ENCODE data around the gene MLLT6.

- TF ChIP-seq FOXK2 (IDR thresholded peaks at IDR 0.05) (no peak), BHLHE40 (IDR thresholded peaks at IDR 0.05; ENCODE audit: borderline replicate concordance) (no peak), SP1 (IDR thresholded peaks at IDR 0.05) (no peak)
Observed at GRCh38 chr17:38751144-38751807, 46.2 kb downstream of the MLLT6 start.

Measured in HEK293T (cell line).